HepG2 (cell line): ENCODE results near the gene CMTM2. TPM values are rescaled to one million over a fixed set of nuclear protein-coding genes. Genes with fewer than 3 reads are reported as not detected.
A peak's percentile ranks its signal among the peaks of the same experiment; 100 is the strongest.

ENCODE experiments used
- CREM ChIP-seq, 2 experiments: sonication (generic) in 1 of 2; formaldehyde crosslinking in 1 of 2; IDR thresholded peaks; 2 replicates each; pipeline versions ENCODE4 v1.4.0 to v1.6.1; 2016 to 2020; ENCODE audit warnings: antibody characterized with exemption in 1 of 2, mild to moderate bottlenecking in 1 of 2, missing genetic modification reagents in 1 of 2
- ELF4 ChIP-seq: sonication (generic); formaldehyde crosslinking; IDR thresholded peaks from 2 replicates; pipeline ENCODE4 v1.5.0; 2020; ENCODE audit warnings: missing genetic modification reagents, mild to moderate bottlenecking, moderate library complexity, borderline replicate concordance
- KAT8 ChIP-seq: IDR thresholded peaks from 2 replicates; pipeline ENCODE4 v1.6.1; 2016; ENCODE audit warnings: missing genetic modification reagents, missing compliant biosample characterization
- RARG ChIP-seq: sonication (generic); formaldehyde crosslinking; IDR thresholded peaks from 2 replicates; pipeline ENCODE4 v1.4.0; 2020; ENCODE audit warnings: low read depth, mild to moderate bottlenecking, missing genetic modification reagents
- YY1 ChIP-seq: IDR thresholded peaks from 2 replicates; pipeline ENCODE4 v1.6.1; 2011; ENCODE audit warnings: low read length, low read depth, moderate library complexity, mild to moderate bottlenecking; ENCODE audit not compliant: insufficient read depth, insufficient replicate concordance
- ZNF12 ChIP-seq: sonication (generic); formaldehyde crosslinking; IDR thresholded peaks from 2 replicates; pipeline ENCODE4 v1.5.0; 2020; ENCODE audit warnings: missing genetic modification reagents
- ZNF33A ChIP-seq: sonication (generic); formaldehyde crosslinking; IDR thresholded peaks from 2 replicates; pipeline ENCODE4 v1.5.1; 2020; ENCODE audit warnings: missing genetic modification reagents, mild to moderate bottlenecking, moderate library complexity, borderline replicate concordance
- ZNF446 ChIP-seq: sonication (generic); formaldehyde crosslinking; IDR thresholded peaks from 2 replicates; pipeline ENCODE4 v1.5.0; 2020; ENCODE audit warnings: mild to moderate bottlenecking, missing genetic modification reagents
- ZNF670 ChIP-seq: sonication (generic); formaldehyde crosslinking; IDR thresholded peaks from 2 replicates; pipeline ENCODE4 v1.8.0; 2022; ENCODE audit warnings: mild to moderate bottlenecking, missing genetic modification reagents, borderline replicate concordance
- ZNF709 ChIP-seq: sonication (generic); formaldehyde crosslinking; IDR thresholded peaks from 2 replicates; pipeline ENCODE4 v1.5.0; 2020; ENCODE audit warnings: mild to moderate bottlenecking, missing genetic modification reagents
- polyA plus RNA-seq, 8 experiments: library from polyadenylated mRNA; depleted of rRNA in 3 of 8; stranded (reverse) in 7 of 8; unstranded in 1 of 8; fragments of >200 nt; fragmentation: Illumina TruSeq in 4 of 8; extraction: Trizol in 4 of 8; gene quantifications; 2 replicates each; pipeline versions ENCODE4 v1.2.1 to v1.2.3, GENCODE V29; 2011 to 2016; ENCODE audit warnings: low read depth in 4 of 8, missing spikeins in 1 of 8, mixed read lengths in 1 of 8; ENCODE audit not compliant: insufficient read depth in 1 of 8
- total RNA-seq, 5 experiments: library from RNA; depleted of rRNA; stranded (reverse); fragments of >200 nt; fragmentation: Illumina TruSeq; extraction: Trizol; gene quantifications; 2 replicates each; pipeline ENCODE4 v1.2.3, GENCODE V29; 2016; ENCODE audit warnings: low read depth in 1 of 5
- TF ChIP-seq, protein P1 (sequence below): sonication (generic); formaldehyde crosslinking; IDR thresholded peaks from 2 replicates; pipeline ENCODE4 v1.8.0; 2022; ENCODE audit warnings: missing genetic modification reagents, mild to moderate bottlenecking, borderline replicate concordance
- TF ChIP-seq, protein P2 (sequence below): sonication (generic); formaldehyde crosslinking; IDR thresholded peaks from 2 replicates; pipeline ENCODE4 v1.4.0; 2020; ENCODE audit warnings: missing genetic modification reagents
- TF ChIP-seq, protein P3 (sequence below): sonication (generic); formaldehyde crosslinking; IDR thresholded peaks from 2 replicates; pipeline ENCODE4 v1.5.1; 2020; ENCODE audit warnings: mild to moderate bottlenecking, missing genetic modification reagents, moderate library complexity
- TF ChIP-seq, protein P4 (sequence below): sonication (generic); formaldehyde crosslinking; IDR thresholded peaks from 2 replicates; pipeline ENCODE4 v1.4.0; 2020; ENCODE audit warnings: mild to moderate bottlenecking, missing genetic modification reagents
- TF ChIP-seq, protein P5 (sequence below): sonication (generic); formaldehyde crosslinking; IDR thresholded peaks from 2 replicates; pipeline ENCODE4 v1.9.0; 2022; ENCODE audit warnings: low read depth, missing genetic modification reagents

Gene CMTM2
- total and polyA plus RNA-seq, 2 of the 13 experiments (the other 11 are each of a cell fraction or from before 2014, with no cell fraction given): not detected

DNA sequence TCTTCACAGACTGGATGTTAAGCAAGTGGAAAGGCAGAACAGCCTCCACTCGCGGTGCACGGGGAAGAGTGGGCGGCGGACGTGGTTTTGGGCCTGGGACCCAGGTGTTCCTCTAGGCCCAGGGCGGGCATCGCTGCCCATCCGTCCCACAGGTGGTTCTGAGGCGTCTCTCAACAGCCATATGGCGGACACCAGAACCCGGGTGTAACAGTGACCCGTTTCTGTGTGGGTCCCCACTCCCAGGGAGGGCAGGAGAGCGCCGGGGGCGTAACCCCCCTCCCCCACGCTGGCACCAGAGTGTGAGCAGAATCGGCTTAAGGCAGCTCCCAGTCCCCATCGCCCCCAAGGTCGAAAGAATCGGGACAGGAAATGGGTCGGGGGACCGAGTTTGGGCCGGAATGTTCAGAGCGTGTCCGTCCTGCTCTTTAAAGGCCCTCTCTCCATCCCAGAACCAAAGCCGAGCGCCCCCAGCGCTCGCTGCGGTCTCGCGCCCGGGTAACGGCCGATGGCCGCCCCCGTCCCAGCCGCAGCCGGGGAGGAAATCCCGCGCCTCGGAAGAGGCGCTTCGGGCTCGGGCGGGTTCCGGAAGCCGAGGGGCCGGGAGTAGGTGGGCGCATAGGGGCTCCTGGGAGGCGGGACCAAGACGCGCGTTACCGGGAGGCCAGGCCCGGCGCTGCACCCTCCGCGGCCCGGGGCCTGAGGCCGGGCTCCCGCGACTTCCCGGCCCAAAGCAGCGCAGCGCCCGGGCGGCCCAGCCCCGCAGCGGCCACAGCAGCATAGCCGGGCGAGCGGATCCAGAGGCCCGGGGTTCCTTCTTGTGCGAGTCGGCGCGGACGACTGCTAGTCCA lies 29.8 kb upstream of the CMTM2 start, which contains the start of gene TK2 (continued):
- peak; percentile 36; the same call in 1 of the 2 replicates for TF ChIP-seq ZNF446 (CRISPR knock-in tag)
- TF ChIP-seq, protein P1, sequence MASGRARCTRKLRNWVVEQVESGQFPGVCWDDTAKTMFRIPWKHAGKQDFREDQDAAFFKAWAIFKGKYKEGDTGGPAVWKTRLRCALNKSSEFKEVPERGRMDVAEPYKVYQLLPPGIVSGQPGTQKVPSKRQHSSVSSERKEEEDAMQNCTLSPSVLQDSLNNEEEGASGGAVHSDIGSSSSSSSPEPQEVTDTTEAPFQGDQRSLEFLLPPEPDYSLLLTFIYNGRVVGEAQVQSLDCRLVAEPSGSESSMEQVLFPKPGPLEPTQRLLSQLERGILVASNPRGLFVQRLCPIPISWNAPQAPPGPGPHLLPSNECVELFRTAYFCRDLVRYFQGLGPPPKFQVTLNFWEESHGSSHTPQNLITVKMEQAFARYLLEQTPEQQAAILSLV: peak; percentile 68; the same call in 1 of the 2 replicates
- TF ChIP-seq, protein P2, sequence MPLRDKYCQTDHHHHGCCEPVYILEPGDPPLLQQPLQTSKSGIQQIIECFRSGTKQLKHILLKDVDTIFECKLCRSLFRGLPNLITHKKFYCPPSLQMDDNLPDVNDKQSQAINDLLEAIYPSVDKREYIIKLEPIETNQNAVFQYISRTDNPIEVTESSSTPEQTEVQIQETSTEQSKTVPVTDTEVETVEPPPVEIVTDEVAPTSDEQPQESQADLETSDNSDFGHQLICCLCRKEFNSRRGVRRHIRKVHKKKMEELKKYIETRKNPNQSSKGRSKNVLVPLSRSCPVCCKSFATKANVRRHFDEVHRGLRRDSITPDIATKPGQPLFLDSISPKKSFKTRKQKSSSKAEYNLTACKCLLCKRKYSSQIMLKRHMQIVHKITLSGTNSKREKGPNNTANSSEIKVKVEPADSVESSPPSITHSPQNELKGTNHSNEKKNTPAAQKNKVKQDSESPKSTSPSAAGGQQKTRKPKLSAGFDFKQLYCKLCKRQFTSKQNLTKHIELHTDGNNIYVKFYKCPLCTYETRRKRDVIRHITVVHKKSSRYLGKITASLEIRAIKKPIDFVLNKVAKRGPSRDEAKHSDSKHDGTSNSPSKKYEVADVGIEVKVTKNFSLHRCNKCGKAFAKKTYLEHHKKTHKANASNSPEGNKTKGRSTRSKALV: peak; percentile 54; the same call in 1 of the 2 replicates
- TF ChIP-seq CREM (IDR thresholded peaks at IDR 0.05): no peak
- TF ChIP-seq CREM (CRISPR knock-in tag; IDR thresholded peaks at IDR 0.05): no peak
- TF ChIP-seq, protein P3, sequence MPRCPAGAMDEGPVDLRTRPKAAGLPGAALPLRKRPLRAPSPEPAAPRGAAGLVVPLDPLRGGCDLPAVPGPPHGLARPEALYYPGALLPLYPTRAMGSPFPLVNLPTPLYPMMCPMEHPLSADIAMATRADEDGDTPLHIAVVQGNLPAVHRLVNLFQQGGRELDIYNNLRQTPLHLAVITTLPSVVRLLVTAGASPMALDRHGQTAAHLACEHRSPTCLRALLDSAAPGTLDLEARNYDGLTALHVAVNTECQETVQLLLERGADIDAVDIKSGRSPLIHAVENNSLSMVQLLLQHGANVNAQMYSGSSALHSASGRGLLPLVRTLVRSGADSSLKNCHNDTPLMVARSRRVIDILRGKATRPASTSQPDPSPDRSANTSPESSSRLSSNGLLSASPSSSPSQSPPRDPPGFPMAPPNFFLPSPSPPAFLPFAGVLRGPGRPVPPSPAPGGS: peak; percentile 80; the same call in 1 of the 2 replicates
- TF ChIP-seq, protein P4, sequence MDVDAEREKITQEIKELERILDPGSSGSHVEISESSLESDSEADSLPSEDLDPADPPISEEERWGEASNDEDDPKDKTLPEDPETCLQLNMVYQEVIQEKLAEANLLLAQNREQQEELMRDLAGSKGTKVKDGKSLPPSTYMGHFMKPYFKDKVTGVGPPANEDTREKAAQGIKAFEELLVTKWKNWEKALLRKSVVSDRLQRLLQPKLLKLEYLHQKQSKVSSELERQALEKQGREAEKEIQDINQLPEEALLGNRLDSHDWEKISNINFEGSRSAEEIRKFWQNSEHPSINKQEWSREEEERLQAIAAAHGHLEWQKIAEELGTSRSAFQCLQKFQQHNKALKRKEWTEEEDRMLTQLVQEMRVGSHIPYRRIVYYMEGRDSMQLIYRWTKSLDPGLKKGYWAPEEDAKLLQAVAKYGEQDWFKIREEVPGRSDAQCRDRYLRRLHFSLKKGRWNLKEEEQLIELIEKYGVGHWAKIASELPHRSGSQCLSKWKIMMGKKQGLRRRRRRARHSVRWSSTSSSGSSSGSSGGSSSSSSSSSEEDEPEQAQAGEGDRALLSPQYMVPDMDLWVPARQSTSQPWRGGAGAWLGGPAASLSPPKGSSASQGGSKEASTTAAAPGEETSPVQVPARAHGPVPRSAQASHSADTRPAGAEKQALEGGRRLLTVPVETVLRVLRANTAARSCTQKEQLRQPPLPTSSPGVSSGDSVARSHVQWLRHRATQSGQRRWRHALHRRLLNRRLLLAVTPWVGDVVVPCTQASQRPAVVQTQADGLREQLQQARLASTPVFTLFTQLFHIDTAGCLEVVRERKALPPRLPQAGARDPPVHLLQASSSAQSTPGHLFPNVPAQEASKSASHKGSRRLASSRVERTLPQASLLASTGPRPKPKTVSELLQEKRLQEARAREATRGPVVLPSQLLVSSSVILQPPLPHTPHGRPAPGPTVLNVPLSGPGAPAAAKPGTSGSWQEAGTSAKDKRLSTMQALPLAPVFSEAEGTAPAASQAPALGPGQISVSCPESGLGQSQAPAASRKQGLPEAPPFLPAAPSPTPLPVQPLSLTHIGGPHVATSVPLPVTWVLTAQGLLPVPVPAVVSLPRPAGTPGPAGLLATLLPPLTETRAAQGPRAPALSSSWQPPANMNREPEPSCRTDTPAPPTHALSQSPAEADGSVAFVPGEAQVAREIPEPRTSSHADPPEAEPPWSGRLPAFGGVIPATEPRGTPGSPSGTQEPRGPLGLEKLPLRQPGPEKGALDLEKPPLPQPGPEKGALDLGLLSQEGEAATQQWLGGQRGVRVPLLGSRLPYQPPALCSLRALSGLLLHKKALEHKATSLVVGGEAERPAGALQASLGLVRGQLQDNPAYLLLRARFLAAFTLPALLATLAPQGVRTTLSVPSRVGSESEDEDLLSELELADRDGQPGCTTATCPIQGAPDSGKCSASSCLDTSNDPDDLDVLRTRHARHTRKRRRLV: peak; percentile 5; the same call in 1 of the 2 replicates
- peak; percentile 74 for TF ChIP-seq ZNF709 (CRISPR knock-in tag)
- TF ChIP-seq, protein P5, sequence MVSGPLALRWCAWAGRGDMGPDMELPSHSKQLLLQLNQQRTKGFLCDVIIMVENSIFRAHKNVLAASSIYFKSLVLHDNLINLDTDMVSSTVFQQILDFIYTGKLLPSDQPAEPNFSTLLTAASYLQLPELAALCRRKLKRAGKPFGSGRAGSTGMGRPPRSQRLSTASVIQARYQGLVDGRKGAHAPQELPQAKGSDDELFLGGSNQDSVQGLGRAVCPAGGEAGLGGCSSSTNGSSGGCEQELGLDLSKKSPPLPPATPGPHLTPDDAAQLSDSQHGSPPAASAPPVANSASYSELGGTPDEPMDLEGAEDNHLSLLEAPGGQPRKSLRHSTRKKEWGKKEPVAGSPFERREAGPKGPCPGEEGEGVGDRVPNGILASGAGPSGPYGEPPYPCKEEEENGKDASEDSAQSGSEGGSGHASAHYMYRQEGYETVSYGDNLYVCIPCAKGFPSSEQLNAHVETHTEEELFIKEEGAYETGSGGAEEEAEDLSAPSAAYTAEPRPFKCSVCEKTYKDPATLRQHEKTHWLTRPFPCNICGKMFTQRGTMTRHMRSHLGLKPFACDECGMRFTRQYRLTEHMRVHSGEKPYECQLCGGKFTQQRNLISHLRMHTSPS: no peak
- peak; percentile 87 for TF ChIP-seq YY1
- TF ChIP-seq ZNF12 (CRISPR knock-in tag): no peak
- TF ChIP-seq ZNF670 (CRISPR knock-in tag): peak; percentile 8; the same call in 1 of the 2 replicates
- peak; percentile 83 for TF ChIP-seq KAT8 (CRISPR knock-in tag)
- no peak for TF ChIP-seq ZNF33A (CRISPR knock-in tag)
- peak; percentile 52; the same call in 1 of the 2 replicates for TF ChIP-seq ELF4 (CRISPR knock-in tag)
- no peak for TF ChIP-seq RARG (CRISPR knock-in tag)
